Measurements from ENCODE around the gene CDS2. TPM values are rescaled to one million over a fixed set of nuclear protein-coding genes. Genes with fewer than 3 reads are reported as not detected.
A peak's percentile ranks its signal among the peaks of the same experiment; 100 is the strongest.

CDS2 gene
- total and polyA plus RNA-seq, 9 donors: 11.4 to 54.6 (median 37.6) TPM

- WGBS, 3 donors: 50 to 53% (median 52%) methylated on average over 6 of the region's 6 CpGs
- Histone ChIP-seq H3K36me3 (no peaks in the 10 kb centered on the region), H3K27me3 (no peaks in the 10 kb centered on the region), H3K4me1 (ENCODE audit: insufficient read depth) (peaks cover 4% of the 10 kb centered on the region), H3K9me3 (no peaks in the 10 kb centered on the region), H3K4me3 (peak overlapping the region; percentile 54), H3K27ac (peak overlapping the region; percentile 81)
- intact Hi-C loops (cut with DNase I): loop anchor here (2.0 to 5.0 kb wide), 4 partner anchors 44 to 65 kb away; no protein-coding TSS in a partner anchor
- no peak for DNase-seq
- TF ChIP-seq POLR2A (IDR thresholded peaks at IDR 0.05) (no peak), CTCF (IDR thresholded peaks at IDR 0.05) (no peak), EP300 (IDR thresholded peaks at IDR 0.05) (no peak)
Measured at GRCh38 chr20:5127859-5128424, 1.1 kb downstream of the CDS2 start.

GRCh38 chr20:5128886-5129285 lies 2.1 kb downstream of the CDS2 start:
- H3K4me1 ChIP-seq (ENCODE audit: insufficient read depth): peaks cover 4% of the 10 kb centered on the region
- H3K4me3 ChIP-seq: no peak overlapping the region
- H3K36me3 ChIP-seq: no peaks in the 10 kb centered on the region
- H3K27me3 ChIP-seq: no peaks in the 10 kb centered on the region
- intact Hi-C loops (cut with DNase I): loop anchor here in 3 of 4 donors (5.0 kb wide), 2 partner anchors 43 to 63 kb away; no protein-coding TSS in a partner anchor
- no peaks in the 10 kb centered on the region for H3K9me3 ChIP-seq
- WGBS, 3 donors: 60 to 73% (median 65%) methylated on average over 6 of the region's 6 CpGs
- TF ChIP-seq POLR2A (IDR thresholded peaks at IDR 0.05) (no peak), EP300 (IDR thresholded peaks at IDR 0.05) (no peak), CTCF (IDR thresholded peaks at IDR 0.05) (no peak)
- H3K27ac ChIP-seq: no peak overlapping the region
- DNase-seq: no peak

GRCh38 chr20:5131502-5131901 lies 4.7 kb downstream of the CDS2 start:
- 84 to 91% (median 86%) methylated on average over 5 of the region's 5 CpGs for WGBS, 3 donors
- Histone ChIP-seq H3K9me3 (no peaks in the 10 kb centered on the region), H3K27me3 (no peaks in the 10 kb centered on the region), H3K27ac (no peak overlapping the region), H3K4me3 (no peak overlapping the region), H3K4me1 (ENCODE audit: insufficient read depth) (peaks cover 5% of the 10 kb centered on the region), H3K36me3 (no peaks in the 10 kb centered on the region)
- DNase-seq: no peak
- TF ChIP-seq POLR2A (IDR thresholded peaks at IDR 0.05) (no peak), EP300 (IDR thresholded peaks at IDR 0.05) (no peak)
- intact Hi-C loops (cut with DNase I): no loop called here

GRCh38 chr20:5133998-5134397 lies 7.2 kb downstream of the CDS2 start:
- Histone ChIP-seq H3K36me3 (no peaks in the 10 kb centered on the region), H3K27me3 (no peaks in the 10 kb centered on the region), H3K27ac (no peak overlapping the region), H3K4me3 (no peak overlapping the region), H3K4me1 (ENCODE audit: insufficient read depth) (peaks cover 3% of the 10 kb centered on the region), H3K9me3 (no peaks in the 10 kb centered on the region)
- intact Hi-C loops (cut with DNase I): no loop called here
- 94 to 98% (median 96%) methylated on average over 6 of the region's 6 CpGs for WGBS, 3 donors
- DNase-seq: no peak
- TF ChIP-seq EP300 (IDR thresholded peaks at IDR 0.05): no peak
- no peak for TF ChIP-seq POLR2A (IDR thresholded peaks at IDR 0.05)
- no peak for TF ChIP-seq CTCF (IDR thresholded peaks at IDR 0.05)

- Histone ChIP-seq H3K4me1 (ENCODE audit: insufficient read depth) (peaks cover 3% of the 10 kb centered on the region), H3K4me3 (no peak overlapping the region), H3K27ac (no peak overlapping the region), H3K9me3 (no peaks in the 10 kb centered on the region), H3K27me3 (no peaks in the 10 kb centered on the region), H3K36me3 (no peaks in the 10 kb centered on the region)
- 63 to 69% (median 68%) methylated on average over 4 of the region's 4 CpGs for WGBS, 3 donors
- DNase-seq: no peak
- TF ChIP-seq POLR2A (IDR thresholded peaks at IDR 0.05) (no peak), EP300 (IDR thresholded peaks at IDR 0.05) (no peak), CTCF (IDR thresholded peaks at IDR 0.05) (no peak)
- intact Hi-C loops (cut with DNase I): no loop called here
Measured at GRCh38 chr20:5135363-5136012, 8.7 kb downstream of the CDS2 start.

Data from ovary (tissue), 9 donors.